ENCODE results near the gene HSD17B1. TPM values are rescaled to one million over a fixed set of nuclear protein-coding genes. Genes with fewer than 3 reads are reported as not detected.

The HSD17B1 gene
- total RNA-seq, 1 donor from 2014 or later, result 1.5 TPM

DNA sequence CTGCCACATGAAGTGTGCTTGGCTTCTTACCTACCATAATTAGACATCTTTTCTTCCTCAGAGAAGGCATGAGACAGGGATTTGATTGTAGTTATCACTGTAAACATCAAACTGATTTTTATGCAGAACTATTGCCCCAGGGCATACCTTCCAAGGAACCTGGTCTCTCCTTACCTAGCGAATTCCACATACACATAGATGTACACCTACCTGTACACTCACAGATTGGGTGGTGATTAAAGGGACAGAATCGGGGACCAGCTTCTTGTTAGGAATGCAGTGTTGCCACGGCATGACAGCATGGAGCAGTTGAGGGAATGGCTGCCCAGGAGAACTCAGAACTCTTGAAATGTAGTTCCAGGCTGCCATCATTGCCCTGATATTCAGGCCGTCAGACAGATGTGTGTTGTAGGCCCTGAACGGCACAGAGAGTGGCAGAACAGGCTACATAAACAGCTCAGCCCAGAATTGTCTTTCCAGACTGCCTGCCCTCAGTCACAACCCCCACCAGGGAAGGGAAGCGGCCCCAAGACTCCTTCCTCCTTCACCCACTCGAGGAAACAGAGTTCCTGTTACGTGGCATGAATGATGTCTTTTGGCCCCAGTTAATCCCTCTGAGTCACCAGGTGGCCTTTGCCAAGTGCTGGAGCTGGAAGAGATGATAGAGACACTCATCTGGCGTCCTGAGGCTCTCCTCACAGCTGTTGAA is 34.5 kb upstream of the HSD17B1 start:
- Mint-ChIP-seq H3K4me3 (ENCODE audit: unreplicated experiment) (peak overlapping the region; percentile 12), H3K4me1 (ENCODE audit: low read depth, unreplicated experiment) (peaks cover 71% of the 10 kb centered on the region), H3K27ac (ENCODE audit: unreplicated experiment) (peak overlapping the region; percentile 100), H3K36me3 (ENCODE audit: low read depth, unreplicated experiment) (peaks cover 11% of the 10 kb centered on the region), H3K9me3 (ENCODE audit: unreplicated experiment) (no peaks in the 10 kb centered on the region), H3K27me3 (ENCODE audit: low read depth, unreplicated experiment) (no peaks in the 10 kb centered on the region)
- H3K9me3 ChIP-seq (ENCODE audit: insufficient read depth, low read depth, low read length), result no peaks in the 10 kb centered on the region
- peak overlapping the region; percentile 79 for H3K4me2 ChIP-seq (ENCODE audit: low read length)
- H4K20me1 ChIP-seq (ENCODE audit: insufficient read depth, low read length), result no peaks in the 10 kb centered on the region
- no peaks in the 10 kb centered on the region for H3K79me2 ChIP-seq (ENCODE audit: insufficient read depth, low read length)
- H3K4me1 ChIP-seq (ENCODE audit: insufficient read depth, low read length), result peaks cover 60% of the 10 kb centered on the region
- TF ChIP-seq EZH2 (IDR thresholded peaks at IDR 0.05; ENCODE audit: insufficient read depth, low read length) (no peak), CTCF (IDR thresholded peaks at IDR 0.05; ENCODE audit: insufficient read depth, low read depth, low read length) (no peak)
- H3K27me3 ChIP-seq (ENCODE audit: insufficient read depth, low read length), result no peaks in the 10 kb centered on the region
- no peaks in the 10 kb centered on the region for H3K36me3 ChIP-seq (ENCODE audit: insufficient read depth, low read length)
- peak overlapping the region; percentile 100 for H3K27ac ChIP-seq (ENCODE audit: low read depth, low read length)
- peak; percentile 76 for FAIRE-seq
- H3K9ac ChIP-seq (ENCODE audit: low read length), result peak overlapping the region; percentile 84
- H3K4me3 ChIP-seq (ENCODE audit: insufficient read depth, low read depth, low read length), result peak overlapping the region; percentile 19
- peak overlapping the region; percentile 3 for H2AFZ ChIP-seq (ENCODE audit: low read depth, low read length)
- DNase-seq (ENCODE audit: low read depth), result peak; percentile 96

- no peaks in the 10 kb centered on the region for H3K27me3 ChIP-seq (ENCODE audit: insufficient read depth, low read length)
- Mint-ChIP-seq H3K27me3 (ENCODE audit: low read depth, unreplicated experiment) (no peaks in the 10 kb centered on the region), H3K4me1 (ENCODE audit: low read depth, unreplicated experiment) (peaks cover 77% of the 10 kb centered on the region), H3K27ac (ENCODE audit: unreplicated experiment) (peak overlapping the region; percentile 100), H3K9me3 (ENCODE audit: unreplicated experiment) (no peaks in the 10 kb centered on the region), H3K4me3 (ENCODE audit: unreplicated experiment) (peak overlapping the region; percentile 67), H3K36me3 (ENCODE audit: low read depth, unreplicated experiment) (peaks cover 13% of the 10 kb centered on the region)
- FAIRE-seq (no peak), DNase-seq (ENCODE audit: low read depth) (peak; percentile 34)
- H3K4me2 ChIP-seq (ENCODE audit: low read length), result peak overlapping the region; percentile 79
- H3K27ac ChIP-seq (ENCODE audit: low read depth, low read length), result peak overlapping the region; percentile 100
- TF ChIP-seq EZH2 (IDR thresholded peaks at IDR 0.05; ENCODE audit: insufficient read depth, low read length), result no peak
- no peak for TF ChIP-seq CTCF (IDR thresholded peaks at IDR 0.05; ENCODE audit: insufficient read depth, low read depth, low read length)
- peak overlapping the region; percentile 84 for H3K9ac ChIP-seq (ENCODE audit: low read length)
- H3K79me2 ChIP-seq (ENCODE audit: insufficient read depth, low read length), result no peaks in the 10 kb centered on the region
- H4K20me1 ChIP-seq (ENCODE audit: insufficient read depth, low read length), result no peaks in the 10 kb centered on the region
- no peaks in the 10 kb centered on the region for H3K9me3 ChIP-seq (ENCODE audit: insufficient read depth, low read depth, low read length)
- H3K4me1 ChIP-seq (ENCODE audit: insufficient read depth, low read length), result peaks cover 60% of the 10 kb centered on the region
- no peaks in the 10 kb centered on the region for H3K36me3 ChIP-seq (ENCODE audit: insufficient read depth, low read length)
- peak overlapping the region; percentile 9 for H3K4me3 ChIP-seq (ENCODE audit: insufficient read depth, low read depth, low read length)
- H2AFZ ChIP-seq (ENCODE audit: low read depth, low read length), result no peak overlapping the region
These were observed 33.8 kb upstream of the HSD17B1 start for GRCh38 chr17:42518755-42519545.

All from astrocyte (in vitro differentiated cells and primary cell).